ENCODE results near the gene MYLK4. TPM values are rescaled to one million over a fixed set of nuclear protein-coding genes. Genes with fewer than 3 reads are reported as not detected.
A peak's percentile ranks its signal among the peaks of the same experiment; 100 is the strongest.
"Not testable (repeated sequence)": the region's sequence is repeated elsewhere in the genome, so short reads cannot be mapped to it uniquely, and the experiment has no call there.

The MYLK4 gene
- total RNA-seq, 1 experiment from 2014 or later = 0.73 TPM

- intact Hi-C loops (cut with micrococcal nuclease; ENCODE audit: unreplicated experiment) = no loop called here
- Mint-ChIP-seq H3K9me3 (ENCODE audit: low read depth, unreplicated experiment) (no peaks in the 10 kb centered on the region), H3K4me3 (ENCODE audit: low read depth, unreplicated experiment) (peak within 1 kb of the TSS; percentile 74), H3K27ac (ENCODE audit: unreplicated experiment) (peak within 1 kb of the TSS; percentile 74), H3K27me3 (ENCODE audit: unreplicated experiment) (no peaks in the 10 kb centered on the region), H3K36me3 (ENCODE audit: insufficient read depth, unreplicated experiment) (peaks cover 54% of the 10 kb centered on the region), H3K4me1 (ENCODE audit: low read depth, unreplicated experiment) (peaks cover 9% of the 10 kb centered on the region)
- DNase-seq = peak; percentile 94
- peak; percentile 63 for TF ChIP-seq CTCF (IDR thresholded peaks at IDR 0.05; ENCODE audit: unreplicated experiment)
- CTCF ChIA-PET = interaction anchor here (0.6 kb wide), 2 partner anchors 75 to 1337 kb away, joined by 3 read pairs; no protein-coding TSS in a partner anchor
- BruUV-seq (replicated peaks) = no TSS peak
Measured at GRCh38 chr6:2765166-2765895, 14.6 kb upstream of the MYLK4 start, which contains the start of gene WRNIP1. Gene WRNIP1 (plus strand): TSS chr6:2765393. CDS start chr6:2765623, 230 bp downstream.

- peaks cover 54% of the 10 kb centered on the region for H3K36me3 Mint-ChIP-seq (ENCODE audit: insufficient read depth, unreplicated experiment)
- peak overlapping the region; percentile 74 for H3K27ac Mint-ChIP-seq (ENCODE audit: unreplicated experiment)
- H3K9me3 Mint-ChIP-seq (ENCODE audit: low read depth, unreplicated experiment) = no peaks in the 10 kb centered on the region
- H3K4me1 Mint-ChIP-seq (ENCODE audit: low read depth, unreplicated experiment) = peaks cover 9% of the 10 kb centered on the region
- intact Hi-C loops (cut with micrococcal nuclease; ENCODE audit: unreplicated experiment) = no loop called here
- TSS peak; percentile 51 for BruUV-seq (replicated peaks)
- TF ChIP-seq CTCF (IDR thresholded peaks at IDR 0.05; ENCODE audit: unreplicated experiment) = no peak
- CTCF ChIA-PET = interaction anchor here (0.6 to 1.1 kb wide), 2 partner anchors 26 to 75 kb away, joined by 3 read pairs; no protein-coding TSS in a partner anchor
- peak; percentile 36 for DNase-seq
- peak overlapping the region; percentile 74 for H3K4me3 Mint-ChIP-seq (ENCODE audit: low read depth, unreplicated experiment)
- no peaks in the 10 kb centered on the region for H3K27me3 Mint-ChIP-seq (ENCODE audit: unreplicated experiment)
Measured at GRCh38 chr6:2764610-2765165, 14.0 kb upstream of the MYLK4 start.

DNA sequence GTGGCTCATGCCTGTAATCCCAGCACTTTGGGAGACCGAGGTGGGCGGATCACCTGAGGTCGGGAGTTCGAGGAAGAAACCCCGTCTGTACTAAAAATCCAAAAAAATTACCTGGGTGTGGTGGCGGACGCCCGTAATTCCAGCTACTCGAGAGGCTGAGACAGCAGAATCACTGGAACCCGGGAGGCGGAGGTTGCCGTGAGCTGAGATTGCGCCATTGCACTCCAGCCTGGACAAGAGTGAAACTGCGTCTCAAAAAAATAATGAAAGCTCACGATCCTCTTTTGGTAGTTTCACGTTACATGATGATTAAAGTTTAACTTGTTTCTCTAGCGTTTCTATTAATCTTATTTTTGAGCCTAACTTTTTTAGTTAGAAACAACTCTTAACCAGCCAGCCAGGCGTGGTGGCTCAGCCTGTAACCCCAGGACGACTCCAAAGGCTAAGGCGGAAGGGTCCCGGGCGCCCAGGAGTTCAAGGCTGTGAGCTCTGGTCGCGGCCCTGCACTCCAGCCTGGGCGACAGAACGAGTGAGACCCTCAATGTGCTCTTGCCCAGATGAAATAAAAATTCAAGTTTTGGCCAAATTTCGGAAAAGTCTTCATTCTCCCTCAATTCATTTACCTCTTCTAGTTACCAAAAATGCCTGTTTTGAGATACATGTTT lies 13.3 kb upstream of the MYLK4 start:
- peaks cover 54% of the 10 kb centered on the region for H3K36me3 Mint-ChIP-seq (ENCODE audit: insufficient read depth, unreplicated experiment)
- H3K4me1 Mint-ChIP-seq (ENCODE audit: low read depth, unreplicated experiment) = peaks cover 9% of the 10 kb centered on the region
- BruUV-seq (replicated peaks) = no TSS peak
- peak; percentile 13 for DNase-seq
- no peak for TF ChIP-seq CTCF (IDR thresholded peaks at IDR 0.05; ENCODE audit: unreplicated experiment)
- no peaks in the 10 kb centered on the region for H3K27me3 Mint-ChIP-seq (ENCODE audit: unreplicated experiment)
- intact Hi-C loops (cut with micrococcal nuclease; ENCODE audit: unreplicated experiment) = no loop called here
- H3K27ac Mint-ChIP-seq (ENCODE audit: unreplicated experiment) = peak overlapping the region; percentile 74
- CTCF ChIA-PET = interaction anchor here (1.0 to 1.3 kb wide), 4 partner anchors 11 to 188 kb away, joined by 3 to 6 read pairs (median 4); partner anchors contain the start of gene MYLK4
- peak overlapping the region; percentile 74 for H3K4me3 Mint-ChIP-seq (ENCODE audit: low read depth, unreplicated experiment)
- no peaks in the 10 kb centered on the region for H3K9me3 Mint-ChIP-seq (ENCODE audit: low read depth, unreplicated experiment)

GRCh38 chr6:2763345-2763841 lies 12.7 kb upstream of the MYLK4 start:
- Mint-ChIP-seq H3K4me3 (ENCODE audit: low read depth, unreplicated experiment) (peak overlapping the region; percentile 74), H3K36me3 (ENCODE audit: insufficient read depth, unreplicated experiment) (peaks cover 49% of the 10 kb centered on the region), H3K9me3 (ENCODE audit: low read depth, unreplicated experiment) (no peaks in the 10 kb centered on the region), H3K27me3 (ENCODE audit: unreplicated experiment) (no peaks in the 10 kb centered on the region), H3K27ac (ENCODE audit: unreplicated experiment) (no peak overlapping the region), H3K4me1 (ENCODE audit: low read depth, unreplicated experiment) (peaks cover 4% of the 10 kb centered on the region)
- intact Hi-C loops (cut with micrococcal nuclease; ENCODE audit: unreplicated experiment) = no loop called here
- TF ChIP-seq CTCF (IDR thresholded peaks at IDR 0.05; ENCODE audit: unreplicated experiment) = no peak
- peak; percentile 36 for DNase-seq
- no TSS peak for BruUV-seq (replicated peaks)
- CTCF ChIA-PET = interaction anchor here (1.0 to 1.3 kb wide), 4 partner anchors 11 to 189 kb away, joined by 3 to 6 read pairs (median 4); partner anchors contain the start of gene MYLK4

DNA sequence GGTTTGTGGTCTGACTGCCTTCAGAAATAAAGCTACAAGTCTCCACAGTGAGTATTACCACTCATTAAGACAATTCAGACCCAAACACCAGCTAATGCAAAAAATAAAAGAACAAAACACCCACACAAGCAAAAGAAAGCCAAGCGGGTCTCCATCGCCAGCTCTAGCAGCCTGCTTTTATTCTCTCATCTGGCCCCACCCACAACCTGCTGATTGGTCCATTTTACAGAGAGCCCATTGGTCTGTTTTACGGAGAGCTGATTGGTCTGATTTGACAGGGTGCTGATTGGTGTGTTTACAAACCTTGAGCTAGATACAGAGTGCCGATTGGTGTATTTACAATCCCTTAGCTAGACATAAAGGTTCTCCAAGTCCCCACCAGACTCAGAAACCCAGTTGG lies 12.1 kb upstream of the MYLK4 start:
- H3K9me3 Mint-ChIP-seq (ENCODE audit: low read depth, unreplicated experiment); H3K27me3 Mint-ChIP-seq (ENCODE audit: unreplicated experiment); DNase-seq; H3K27ac Mint-ChIP-seq (ENCODE audit: unreplicated experiment); intact Hi-C loops (cut with micrococcal nuclease; ENCODE audit: unreplicated experiment); H3K4me1 Mint-ChIP-seq (ENCODE audit: low read depth, unreplicated experiment); H3K4me3 Mint-ChIP-seq (ENCODE audit: low read depth, unreplicated experiment); BruUV-seq (replicated peaks): not testable (repeated sequence)
- peaks cover 48% of the 10 kb centered on the region for H3K36me3 Mint-ChIP-seq (ENCODE audit: insufficient read depth, unreplicated experiment)
- CTCF ChIA-PET = interaction anchor here (1.0 to 1.3 kb wide), 2 partner anchors 10 to 12 kb away, joined by 3 to 6 read pairs; partner anchors contain the start of gene MYLK4
